GM19025 (cell line): ENCODE results near the gene NBAS.

Experiments used
- ATAC-seq: cut with Tn5 transposase; IDR thresholded peaks from one replicate; pipeline ENCODE4 v1.9.1; 2021; ENCODE audit warnings: mild to moderate bottlenecking, low read depth, moderate library complexity; ENCODE audit not compliant: unreplicated experiment

NBAS gene

DNA sequence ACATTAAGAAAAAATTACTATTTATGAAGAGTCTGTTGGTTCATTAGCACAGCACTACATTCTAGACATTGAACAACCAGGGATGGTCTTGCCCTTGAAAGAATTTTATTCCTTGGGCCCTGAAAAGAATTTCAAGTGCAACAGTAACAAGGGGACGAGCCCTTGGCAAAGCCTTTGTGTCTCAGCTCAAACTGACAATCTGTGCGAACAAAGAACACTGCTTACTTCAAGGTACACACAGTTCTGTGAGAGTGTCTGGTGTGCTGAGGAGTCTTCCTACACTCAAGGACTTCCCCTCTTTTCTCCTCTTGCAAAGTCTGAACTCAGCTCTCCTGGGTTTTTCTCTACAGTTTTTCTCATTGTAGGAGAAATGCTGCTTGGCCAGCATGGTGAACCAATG, 373.4 kb downstream of the NBAS start:
- no peak for ATAC-seq

DNA sequence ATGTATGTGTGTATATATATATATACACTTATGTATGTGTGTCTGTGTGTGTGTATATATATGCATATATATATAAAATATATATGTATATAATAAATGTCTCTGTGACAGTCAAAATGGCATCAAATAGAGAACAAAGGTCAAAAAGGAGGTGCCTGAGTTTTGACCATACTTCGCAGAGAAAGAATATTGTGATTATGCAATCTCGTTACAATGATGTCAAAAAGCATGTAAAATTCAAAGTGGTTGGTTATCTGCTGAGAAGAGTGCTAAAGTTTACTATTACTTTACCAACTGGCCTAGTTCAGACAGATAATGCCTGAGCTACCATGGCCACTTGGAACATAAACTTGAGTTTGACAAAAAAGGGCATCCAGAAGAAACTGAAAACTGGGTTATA, 375.0 kb downstream of the NBAS start:
- no peak for ATAC-seq

DNA sequence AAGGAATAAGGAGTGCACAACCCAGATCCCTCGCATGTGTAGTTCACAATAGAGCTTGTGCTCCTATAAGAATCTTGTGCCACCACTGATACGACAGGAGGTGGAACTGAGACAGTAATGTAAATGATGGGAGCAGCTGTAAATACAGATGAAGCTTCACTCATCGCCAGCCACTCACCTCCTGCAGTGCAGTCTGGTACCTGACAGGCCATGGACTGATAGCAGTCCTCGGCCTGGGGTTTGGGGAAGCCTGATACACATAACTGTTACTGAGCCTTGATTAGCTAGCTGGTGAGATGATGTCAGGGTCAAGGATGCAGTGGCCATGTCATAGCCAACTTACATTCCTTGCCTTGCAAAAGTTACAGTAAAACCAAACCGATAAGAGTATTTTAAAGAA, 376.6 kb downstream of the NBAS start:
- ATAC-seq = no peak

DNA sequence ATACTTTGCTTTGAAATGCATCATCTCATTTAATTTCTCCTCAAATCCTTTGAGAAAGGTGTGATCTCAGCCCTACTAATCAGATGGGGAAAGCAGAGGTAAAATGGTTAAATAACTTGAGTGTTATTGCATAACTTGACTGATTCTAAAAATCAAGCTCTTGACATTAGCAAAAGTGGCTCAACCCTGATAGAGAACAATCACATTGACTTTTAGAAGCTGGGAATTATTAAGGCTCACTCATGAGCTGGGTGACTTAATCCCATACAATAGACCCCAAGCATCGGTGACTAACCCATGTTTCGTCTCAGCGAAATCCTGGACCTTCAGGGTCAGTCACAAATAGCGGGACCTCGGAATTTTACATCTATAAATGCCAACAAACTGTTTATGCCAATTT, 378.9 kb downstream of the NBAS start:
- no peak for ATAC-seq

- no peak for ATAC-seq
Measured at GRCh38 chr2:15181092-15181745, 379.9 kb downstream of the NBAS start.

GRCh38 chr2:15180379-15180778, 380.8 kb downstream of the NBAS start:
- ATAC-seq = no peak

GRCh38 chr2:15178946-15179345, 382.2 kb downstream of the NBAS start:
- ATAC-seq = no peak

- ATAC-seq = peak; percentile 99
Measured at GRCh38 chr2:15177103-15177502, 384.0 kb downstream of the NBAS start.

DNA sequence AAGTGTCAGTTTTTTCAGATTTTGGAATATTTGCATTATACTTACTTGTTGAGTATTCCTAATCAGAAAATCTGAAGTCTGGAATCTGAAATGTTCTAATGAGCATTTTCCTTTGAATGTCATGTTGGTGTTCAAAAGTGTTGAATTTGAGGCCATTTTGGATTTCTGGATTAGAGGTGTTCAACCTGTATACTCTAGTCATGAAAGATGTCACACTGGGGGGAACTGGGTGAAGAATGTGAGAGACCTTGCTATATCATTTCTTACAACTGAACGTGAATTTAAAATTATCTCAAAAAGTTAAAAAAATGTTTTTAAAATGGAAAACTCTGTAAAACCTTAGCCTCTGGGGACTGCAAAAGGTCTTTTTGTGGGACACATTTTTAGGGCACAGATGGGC, 384.5 kb downstream of the NBAS start:
- ATAC-seq = no peak

DNA sequence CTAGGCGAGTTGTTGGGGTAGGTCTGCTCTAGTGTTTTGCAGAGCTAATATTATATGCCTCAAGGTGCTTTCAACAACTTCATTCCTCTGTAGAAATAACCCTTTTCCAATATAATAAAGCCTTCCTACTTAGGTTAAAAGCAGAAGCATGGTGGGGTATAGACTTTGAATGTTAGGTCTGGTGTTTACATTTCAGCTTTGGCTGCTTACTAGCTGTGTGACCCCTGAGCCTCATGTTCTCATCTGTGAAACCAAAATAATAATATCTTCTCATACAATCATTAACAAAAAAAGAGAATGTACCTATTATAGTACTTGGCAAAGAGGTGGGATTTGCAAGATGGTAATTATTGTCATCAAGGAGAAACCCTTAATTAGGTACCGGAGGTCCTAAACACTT, 386.6 kb downstream of the NBAS start:
- no peak for ATAC-seq

DNA sequence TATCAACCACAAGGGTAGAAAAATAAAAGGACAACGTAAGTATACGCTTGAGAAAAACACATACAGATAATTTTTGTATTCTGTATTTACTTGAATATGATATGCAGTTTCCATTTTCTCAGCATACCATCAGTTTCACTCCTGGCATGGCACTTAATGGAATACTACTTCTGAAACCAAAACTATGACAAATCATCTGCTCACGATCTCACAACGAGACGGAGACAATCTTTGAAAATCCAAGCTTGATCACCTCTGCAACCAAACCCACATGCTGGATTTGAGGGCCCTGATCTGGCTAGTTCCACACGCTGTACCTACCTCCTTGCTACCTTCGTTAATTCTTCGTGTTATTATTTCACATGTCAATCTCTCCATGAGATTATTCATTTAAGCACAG, 387.6 kb downstream of the NBAS start:
- no peak for ATAC-seq

DNA sequence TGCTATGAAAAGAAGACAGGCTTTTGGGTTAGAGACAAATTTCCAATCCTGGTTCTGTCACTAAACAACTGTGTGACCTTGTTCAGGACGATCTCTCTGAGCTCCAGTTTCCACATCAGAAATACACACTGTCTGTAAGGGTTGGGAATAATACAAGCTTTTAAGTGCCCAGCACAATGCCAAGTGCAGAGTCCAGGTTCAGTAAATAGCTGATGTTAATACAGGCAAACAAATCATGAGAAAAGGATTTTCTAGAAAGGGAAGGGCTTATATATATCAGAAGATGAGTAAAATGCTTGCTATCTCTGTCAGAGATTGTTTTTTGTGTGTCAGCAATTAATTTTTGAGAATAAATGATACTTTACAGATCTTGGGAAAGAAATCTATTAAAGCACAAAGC, 388.3 kb downstream of the NBAS start:
- ATAC-seq = no peak

GRCh38 chr2:15170070-15170775, 390.9 kb downstream of the NBAS start:
- no peak for ATAC-seq

DNA sequence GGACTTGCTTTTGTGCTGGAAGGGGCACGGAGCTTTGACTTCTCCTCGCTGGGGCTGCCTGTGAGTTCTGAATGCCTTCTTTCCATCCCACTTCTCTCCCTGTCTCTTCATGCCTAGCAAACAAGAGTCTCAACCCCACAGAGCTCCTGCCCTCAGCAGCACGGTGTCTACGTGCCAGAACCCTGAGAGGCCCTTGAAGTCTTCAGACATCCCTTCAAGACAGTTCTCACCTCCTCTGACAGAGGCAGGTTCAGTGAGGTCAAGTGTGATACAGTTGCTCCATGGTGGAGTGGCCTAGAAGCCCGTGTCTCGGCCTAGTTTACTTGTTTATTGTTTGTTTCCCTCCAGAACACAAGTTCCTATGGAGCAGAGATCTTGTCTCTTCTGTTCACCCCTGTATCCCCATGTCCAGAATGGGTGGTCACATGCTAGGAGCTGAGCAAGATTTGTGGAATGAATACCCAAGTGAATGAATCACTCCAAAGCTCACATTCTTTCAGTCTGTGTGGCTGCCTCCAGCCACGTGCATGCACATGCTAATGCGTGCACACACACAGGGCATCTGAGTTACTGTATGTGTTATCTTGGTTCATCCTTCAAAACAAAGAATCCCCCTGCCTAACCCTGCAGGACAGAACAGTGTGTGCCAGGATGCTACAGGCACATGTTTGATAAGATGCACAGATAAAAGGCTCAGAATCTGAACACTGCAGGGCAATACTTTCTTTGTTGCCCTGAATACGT, 391.6 kb downstream of the NBAS start:
- ATAC-seq = no peak

DNA sequence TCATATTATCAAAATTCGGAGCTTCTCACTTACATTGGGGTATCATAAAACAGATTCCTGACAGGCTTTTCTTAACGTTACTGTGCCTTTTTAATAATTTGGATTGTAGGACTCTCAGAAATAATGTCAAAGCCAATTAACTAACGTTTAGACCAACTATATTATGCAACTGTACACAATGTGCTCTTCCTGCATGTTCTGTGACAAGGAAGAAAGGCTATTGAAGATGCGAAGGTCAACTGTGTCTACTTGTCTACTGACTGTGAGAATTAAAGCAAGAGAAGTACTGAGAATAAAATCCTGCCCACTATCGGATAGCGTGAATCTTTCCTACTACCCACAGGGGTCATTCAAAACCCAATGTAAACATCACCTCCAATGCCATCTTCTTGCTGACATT, 393.0 kb downstream of the NBAS start:
- ATAC-seq = no peak

DNA sequence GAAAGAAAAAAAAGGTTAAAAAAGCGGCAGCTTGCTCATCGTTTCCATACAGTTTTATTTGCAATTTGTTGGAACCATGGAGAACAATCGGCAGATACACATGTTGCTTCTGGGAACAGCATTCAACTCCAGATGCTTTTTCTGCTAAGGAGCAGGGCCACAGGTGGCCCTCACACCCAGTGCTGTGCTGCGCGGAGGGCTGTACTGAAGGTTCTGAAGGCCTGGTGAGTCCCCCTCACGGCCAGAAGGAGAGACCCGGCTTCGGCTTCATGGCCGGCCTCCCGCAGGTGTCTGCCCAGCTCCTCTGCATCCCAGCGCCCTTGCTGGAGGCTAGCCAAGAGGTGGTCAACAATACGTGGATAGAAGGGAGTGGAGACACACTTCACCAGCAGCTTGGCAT, 394.3 kb downstream of the NBAS start:
- no peak for ATAC-seq

DNA sequence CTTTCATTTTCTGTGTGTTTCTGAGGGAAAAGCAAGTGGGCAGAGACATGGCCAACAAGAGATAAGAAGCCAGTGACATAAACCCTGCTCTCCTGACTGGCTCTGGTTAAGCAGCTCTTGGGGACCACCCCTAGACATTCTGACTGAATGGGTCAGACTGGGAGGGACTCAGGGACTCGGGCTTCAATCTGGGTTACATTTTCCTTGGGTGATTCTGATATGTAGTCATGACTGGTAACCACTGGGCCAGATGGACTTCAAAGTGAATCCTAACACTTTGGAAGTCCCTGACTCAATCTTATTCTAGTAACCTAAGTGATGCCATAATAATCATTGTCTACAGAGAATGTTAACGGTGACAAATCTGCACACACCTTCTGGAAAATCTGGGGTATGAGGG, 397.8 kb downstream of the NBAS start:
- ATAC-seq = no peak

DNA sequence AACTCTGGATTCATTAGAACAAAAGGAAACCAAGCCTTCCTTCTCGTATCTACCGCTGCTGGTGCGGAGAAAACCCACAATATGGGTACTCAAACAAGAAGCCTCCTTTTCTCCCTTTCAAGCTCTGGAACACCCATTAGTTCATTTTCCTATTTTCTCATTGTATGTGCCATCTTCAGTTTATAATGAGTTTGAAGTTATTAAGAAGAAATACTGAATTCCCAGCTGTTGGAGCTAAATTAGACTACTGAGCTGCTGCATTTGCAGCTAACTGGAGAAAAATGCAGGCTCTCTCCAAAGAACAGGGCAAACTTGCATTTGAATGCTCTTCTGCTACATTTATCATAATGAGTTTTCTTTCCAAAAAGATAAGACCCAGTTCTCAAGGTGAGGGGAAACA, 398.5 kb downstream of the NBAS start:
- ATAC-seq = no peak

- ATAC-seq = no peak
Measured at GRCh38 chr2:15160201-15160991, 400.7 kb downstream of the NBAS start.

DNA sequence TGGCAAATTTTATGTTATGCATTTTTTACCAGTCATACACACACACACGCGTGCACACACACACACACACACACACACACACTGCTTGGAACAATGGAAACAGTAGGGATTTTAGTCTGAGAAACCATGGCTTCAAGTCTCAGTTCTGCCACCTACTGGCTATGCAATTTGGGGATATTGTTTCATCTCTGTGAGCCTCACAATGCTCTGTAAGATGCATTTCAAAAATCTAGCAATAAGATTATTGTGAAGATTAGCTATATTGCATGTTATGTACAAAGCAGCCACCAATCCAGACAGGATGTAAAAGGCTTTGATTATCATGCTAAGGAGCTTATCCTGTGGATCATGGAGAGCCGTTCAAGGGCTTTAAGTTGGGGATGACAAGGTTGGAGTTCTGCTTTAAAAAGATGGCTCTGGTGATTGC, 401.4 kb downstream of the NBAS start:
- ATAC-seq = no peak

DNA sequence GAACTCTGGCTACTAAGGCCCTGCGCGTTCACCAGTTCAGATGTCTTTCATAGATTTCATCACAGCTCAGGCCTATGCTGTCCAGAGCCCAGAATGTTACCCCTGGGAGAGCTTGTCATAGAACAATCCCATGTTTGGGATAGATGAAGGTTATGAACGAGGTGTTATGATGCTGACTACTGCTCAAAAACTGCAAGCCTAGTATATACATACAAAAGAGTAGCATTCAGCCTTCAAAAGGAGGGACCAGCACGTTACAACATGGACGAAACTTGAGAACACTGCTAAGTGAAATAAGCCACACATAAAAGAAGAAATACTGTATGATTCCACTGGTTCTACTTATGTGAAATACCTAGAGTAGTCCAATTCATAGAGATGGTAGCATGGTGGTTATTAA, 401.9 kb downstream of the NBAS start:
- no peak for ATAC-seq
